H9 (cell line): ENCODE results near the gene SLC2A8. TPM values are rescaled to one million over a fixed set of nuclear protein-coding genes. Genes with fewer than 3 reads are reported as not detected.

ENCODE experiments used
- DNase-seq: peaks from one replicate; pipeline ENCODE4 v3.0.0-alpha.2; 2017
- H2AFZ ChIP-seq: one replicate; pipeline ENCODE4 v1.6.1; 2013; ENCODE audit warnings: mild to moderate bottlenecking, low read length, control low read depth, moderate library complexity
- H2AK5ac ChIP-seq: 2 replicates; pipeline ENCODE4 v1.6.1; 2013; ENCODE audit warnings: low read length, control low read depth, mixed read lengths; ENCODE audit not compliant: insufficient read length
- H2BK120ac ChIP-seq: one replicate; pipeline ENCODE4 v1.6.1; 2013; ENCODE audit warnings: low read depth, mild to moderate bottlenecking, low read length, control low read depth, inconsistent platforms; ENCODE audit not compliant: poor library complexity, severe bottlenecking
- H2BK12ac ChIP-seq: 2 replicates; pipeline ENCODE4 v1.6.1; 2013; ENCODE audit warnings: low read length, control low read depth, mixed read lengths, low read depth; ENCODE audit not compliant: insufficient read length
- H2BK15ac ChIP-seq: 2 replicates; pipeline ENCODE4 v1.6.1; 2013; ENCODE audit warnings: low read depth, low read length, control low read depth
- H2BK20ac ChIP-seq: one replicate; pipeline ENCODE4 v1.6.1; 2013; ENCODE audit warnings: low read depth, mild to moderate bottlenecking, low read length, control low read depth, inconsistent platforms; ENCODE audit not compliant: poor library complexity, severe bottlenecking
- H2BK5ac ChIP-seq: 2 replicates; pipeline ENCODE4 v1.6.1; 2013; ENCODE audit warnings: low read length, control low read depth, mixed read lengths; ENCODE audit not compliant: insufficient read length
- H3K14ac ChIP-seq: 2 replicates; pipeline ENCODE4 v1.6.1; 2013; ENCODE audit warnings: low read length, control low read depth; ENCODE audit not compliant: insufficient read depth
- H3K18ac ChIP-seq: 2 replicates; pipeline ENCODE4 v1.6.1; 2013; ENCODE audit warnings: low read depth, mild to moderate bottlenecking, mixed read lengths, low read length, control low read depth; ENCODE audit not compliant: insufficient read length
- H3K23ac ChIP-seq: 2 replicates; pipeline ENCODE4 v1.6.1; 2013; ENCODE audit warnings: low read length, control low read depth, mixed read lengths, low read depth; ENCODE audit not compliant: insufficient read length
- H3K23me2 ChIP-seq: 2 replicates; pipeline ENCODE4 v1.6.1; 2013; ENCODE audit warnings: low read depth, mild to moderate bottlenecking, mixed read lengths, low read length, control low read depth; ENCODE audit not compliant: insufficient read length, poor library complexity, severe bottlenecking
- H3K27ac ChIP-seq: 2 replicates; pipeline ENCODE4 v1.5.1; 2013; ENCODE audit warnings: low read length, control low read depth, mixed read lengths, low read depth; ENCODE audit not compliant: insufficient read length
- H3K27me3 ChIP-seq: 2 replicates; pipeline ENCODE4 v1.6.1; 2013; ENCODE audit warnings: low read length, control low read depth, inconsistent platforms; ENCODE audit not compliant: insufficient read depth
- H3K4ac ChIP-seq: 2 replicates; pipeline ENCODE4 v1.6.1; 2013; ENCODE audit warnings: low read depth, mild to moderate bottlenecking, control low read depth, inconsistent platforms, low read length, moderate library complexity
- H3K4me1 ChIP-seq: 2 replicates; pipeline ENCODE4 v1.6.1; 2013; ENCODE audit warnings: low read length, control low read depth, inconsistent platforms; ENCODE audit not compliant: insufficient read depth
- H3K4me2 ChIP-seq: 2 replicates; pipeline ENCODE4 v1.6.1; 2013; ENCODE audit warnings: low read length, control low read depth, mixed read lengths; ENCODE audit not compliant: insufficient read length, insufficient read depth
- H3K56ac ChIP-seq: 2 replicates; pipeline ENCODE4 v1.6.1; 2013; ENCODE audit warnings: low read depth, mild to moderate bottlenecking, mixed read lengths, low read length, control low read depth; ENCODE audit not compliant: insufficient read length
- H3K79me1 ChIP-seq: 2 replicates; pipeline ENCODE4 v1.6.1; 2013; ENCODE audit warnings: low read depth, mild to moderate bottlenecking, moderate library complexity, low read length, control low read depth, inconsistent platforms; ENCODE audit not compliant: insufficient read depth, poor library complexity, severe bottlenecking
- H3K79me2 ChIP-seq: 2 replicates; pipeline ENCODE4 v1.6.1; 2013; ENCODE audit warnings: low read length, control low read depth, inconsistent platforms; ENCODE audit not compliant: insufficient read depth
- H3K9ac ChIP-seq: 2 replicates; pipeline ENCODE4 v1.6.1; 2013; ENCODE audit warnings: low read length, control low read depth, mixed read lengths; ENCODE audit not compliant: insufficient read length; ENCODE audit errors: extremely low read depth
- H3K9me3 ChIP-seq: one replicate; pipeline ENCODE4 v1.6.1; 2013; ENCODE audit warnings: low read depth, low read length, inconsistent platforms; ENCODE audit not compliant: control insufficient read depth
- H3T11ph ChIP-seq: one replicate; pipeline ENCODE4 v1.6.1; 2013; ENCODE audit warnings: mild to moderate bottlenecking, low read length, control low read depth, inconsistent platforms
- H4K20me1 ChIP-seq: one replicate; pipeline ENCODE4 v1.6.1; 2013; ENCODE audit not compliant: control insufficient read depth, insufficient read length, insufficient read depth
- H4K5ac ChIP-seq: 2 replicates; pipeline ENCODE4 v1.6.1; 2013; ENCODE audit warnings: low read depth, mild to moderate bottlenecking, mixed read lengths, low read length, control low read depth; ENCODE audit not compliant: insufficient read length
- H4K8ac ChIP-seq: replicated peaks from 2 replicates; pipeline ENCODE4 v1.6.1; 2013; ENCODE audit warnings: low read length, control low read depth, mixed read lengths, low read depth; ENCODE audit not compliant: insufficient read length
- H4K91ac ChIP-seq: 2 replicates; pipeline ENCODE4 v1.6.1; 2013; ENCODE audit warnings: low read depth, mild to moderate bottlenecking, moderate library complexity, mixed read lengths, low read length, control low read depth; ENCODE audit not compliant: insufficient read length
- H3K27ac Mint-ChIP-seq, 3 experiments: 2 replicates in 2 of 3; 3 replicates in 1 of 3; pipeline ENCODE4 v1.8.0; 2020 to 2021; ENCODE audit warnings: mixed read lengths in 3 of 3, mild to moderate bottlenecking in 1 of 3, moderate library complexity in 1 of 3
- H3K27me3 Mint-ChIP-seq: 2 replicates; pipeline ENCODE4 v1.8.0; 2021; ENCODE audit warnings: low read depth, mild to moderate bottlenecking, moderate library complexity, mixed read lengths
- H3K36me3 Mint-ChIP-seq, 3 experiments: 2 replicates in 2 of 3; 3 replicates in 1 of 3; pipeline ENCODE4 v1.8.0; 2020 to 2021; ENCODE audit warnings: low read depth in 3 of 3, mixed read lengths in 3 of 3; ENCODE audit not compliant: insufficient read depth in 1 of 3
- H3K4me1 Mint-ChIP-seq, 2 experiments: 2 replicates each; pipeline ENCODE4 v1.8.0; 2020; ENCODE audit warnings: mixed read lengths in 2 of 2
- H3K4me3 Mint-ChIP-seq, 2 experiments: 2 replicates in 1 of 2; 3 replicates in 1 of 2; pipeline ENCODE4 v1.8.0; 2020 to 2021; ENCODE audit warnings: mild to moderate bottlenecking in 2 of 2, mixed read lengths in 2 of 2, moderate library complexity in 1 of 2
- H3K9me3 Mint-ChIP-seq, 2 experiments: 2 replicates in 1 of 2; 3 replicates in 1 of 2; pipeline ENCODE4 v1.8.0; 2020; ENCODE audit warnings: mild to moderate bottlenecking in 2 of 2, mixed read lengths in 2 of 2, moderate library complexity in 1 of 2
- CTCF ChIP-seq: fragments of 200-600 bp; sonication (generic); conservative IDR thresholded peaks from 3 replicates; pipeline ENCODE4 v1.8.0; 2021; ENCODE audit warnings: antibody characterized with exemption, mild to moderate bottlenecking
- WGBS: extraction: QIAGEN DNeasy Blood & Tissue Kit; methylation state at CpG from one replicate; pipeline ENCODE4 v1.1.7; 2013; ENCODE audit warnings: missing lambda C conversion rate, low lambda C conversion rate, mixed read lengths; ENCODE audit not compliant: insufficient read length; ENCODE audit errors: extremely low coverage; 5-methylcytosine and 5-hydroxymethylcytosine counted together
- total RNA-seq: library from RNA; stranded (reverse); gene quantifications from 2 replicates; pipeline ENCODE4 v1.2.1, GENCODE V29; 2021

SLC2A8 gene
- total RNA-seq, 1 experiment from 2014 or later = 38.3 TPM

- H4K20me1 ChIP-seq = no peaks in the 10 kb centered on the region
- H2AFZ ChIP-seq = no peak overlapping the region
- H4K5ac ChIP-seq = no peak overlapping the region
- no peak overlapping the region for H3K23ac ChIP-seq
- Mint-ChIP-seq H3K27me3 (no peaks in the 10 kb centered on the region), H3K27ac (no peak overlapping the region), H3K9me3 (no peaks in the 10 kb centered on the region), H3K36me3 (peaks cover 6 to 12% (median 8%) of the 10 kb centered on the region in 3 experiments; a peak in 4 of 7 replicates), H3K4me1 (peaks cover 25 to 27% of the 10 kb centered on the region in 2 experiments), H3K4me3 (no peak overlapping the region)
- H4K91ac ChIP-seq = no peak overlapping the region
- H2BK15ac ChIP-seq = no peak overlapping the region
- H3K79me1 ChIP-seq = no peaks in the 10 kb centered on the region
- no peak overlapping the region for H3K14ac ChIP-seq
- no peak overlapping the region for H3T11ph ChIP-seq
- no peak overlapping the region for H2BK120ac ChIP-seq
- no peak for TF ChIP-seq CTCF
- H3K27ac ChIP-seq = no peak overlapping the region
- no peak overlapping the region for H2BK5ac ChIP-seq
- H2BK12ac ChIP-seq = no peak overlapping the region
- no peaks in the 10 kb centered on the region for H3K27me3 ChIP-seq
- H3K18ac ChIP-seq = no peak overlapping the region
- H3K9me3 ChIP-seq = no peaks in the 10 kb centered on the region
- peaks cover 4% of the 10 kb centered on the region; the same call in 1 of the 2 replicates for H3K4me1 ChIP-seq
- no peak overlapping the region for H4K8ac ChIP-seq
- DNase-seq = no peak
- no peak overlapping the region for H3K9ac ChIP-seq
- no peaks in the 10 kb centered on the region for H3K23me2 ChIP-seq
- no peak overlapping the region for H2BK20ac ChIP-seq
- WGBS = no CpG with 5 or more reads among the region's 3 CpGs
- no peak overlapping the region for H3K4ac ChIP-seq
- H3K4me2 ChIP-seq = no peak overlapping the region
- no peak overlapping the region for H3K56ac ChIP-seq
- H3K79me2 ChIP-seq = no peaks in the 10 kb centered on the region
- no peak overlapping the region for H2AK5ac ChIP-seq
These were observed 38.9 kb upstream of the SLC2A8 start for GRCh38 chr9:127358023-127358535.
